Hepatocyte (in vitro differentiated cells): ENCODE measurements around the gene MRM1. TPM values are rescaled to one million over a fixed set of nuclear protein-coding genes. Genes with fewer than 3 reads are reported as not detected.

Experiments
- DNase-seq: peaks from one replicate; pipeline ENCODE4 v3.0.0-alpha.2; 2016; ENCODE audit warnings: low spot score
- H2AFZ ChIP-seq: fragments of 200-600 bp; sonication (generic); 2 replicates; pipeline ENCODE4 v1.6.0; 2016; ENCODE audit warnings: antibody characterized with exemption, mild to moderate bottlenecking
- H3K27ac ChIP-seq: fragments of 200-600 bp; sonication (generic); 2 replicates; pipeline ENCODE4 v1.5.1; 2016; ENCODE audit warnings: mild to moderate bottlenecking
- H3K27me3 ChIP-seq: fragments of 200-600 bp; sonication (generic); 2 replicates; pipeline ENCODE4 v1.6.1; 2016
- H3K36me3 ChIP-seq: fragments of 200-600 bp; sonication (generic); replicated peaks from 2 replicates; pipeline ENCODE4 v1.5.1; 2016; ENCODE audit warnings: low read depth; ENCODE audit not compliant: insufficient read depth
- H3K4me1 ChIP-seq: fragments of 200-600 bp; sonication (generic); 2 replicates; pipeline ENCODE4 v1.5.1; 2016; ENCODE audit warnings: mild to moderate bottlenecking, moderate library complexity; ENCODE audit not compliant: insufficient read depth
- H3K4me2 ChIP-seq: fragments of 200-600 bp; sonication (generic); 2 replicates; pipeline ENCODE4 v1.6.0; 2016
- H3K4me3 ChIP-seq: fragments of 200-600 bp; sonication (generic); 2 replicates; pipeline ENCODE4 v1.5.1; 2016; ENCODE audit warnings: mild to moderate bottlenecking
- H3K79me2 ChIP-seq: fragments of 200-600 bp; sonication (generic); 2 replicates; pipeline ENCODE4 v1.6.0; 2017; ENCODE audit warnings: mild to moderate bottlenecking
- H3K9me2 ChIP-seq: fragments of 200-600 bp; sonication (generic); replicated peaks from 2 replicates; pipeline ENCODE4 v1.6.0; 2017; ENCODE audit warnings: mild to moderate bottlenecking; ENCODE audit not compliant: insufficient read depth
- H3K9me3 ChIP-seq: fragments of 200-600 bp; sonication (generic); 2 replicates; pipeline ENCODE4 v1.5.1; 2016; ENCODE audit warnings: low read depth, mild to moderate bottlenecking
- H4K20me1 ChIP-seq: fragments of 200-600 bp; sonication (generic); 2 replicates; pipeline ENCODE4 v1.6.0; 2016; ENCODE audit warnings: mild to moderate bottlenecking; ENCODE audit not compliant: insufficient read depth, poor library complexity, severe bottlenecking
- EZH2 ChIP-seq: fragments of 200-600 bp; sonication (generic); IDR thresholded peaks from 2 replicates; pipeline ENCODE4 v1.6.1; 2016; ENCODE audit warnings: antibody characterized with exemption, mild to moderate bottlenecking, borderline replicate concordance
- EZH2phosphoT487 ChIP-seq: fragments of 200-600 bp; sonication (generic); IDR thresholded peaks from one replicate; pipeline ENCODE4 v1.6.1; 2018; ENCODE audit warnings: antibody characterized with exemption, mild to moderate bottlenecking, low read depth, moderate library complexity; ENCODE audit not compliant: unreplicated experiment, severe bottlenecking
- WGBS: methylation state at CpG from one replicate; pipeline ENCODE4 v1.1.6; 2016; ENCODE audit warnings: low lambda C conversion rate; ENCODE audit errors: missing lambda C conversion rate; 5-methylcytosine and 5-hydroxymethylcytosine counted together
- polyA plus RNA-seq: library from polyadenylated mRNA; unstranded; fragments of >200 nt; fragmentation: Nextera tagmentation; extraction: Ambion mirVana; gene quantifications from 2 replicates; pipeline ENCODE4 v1.2.1, GENCODE V29; 2016
- total RNA-seq: library from RNA; depleted of rRNA; stranded (reverse); fragments of >200 nt; gene quantifications from 2 replicates; pipeline ENCODE4 v1.2.3, GENCODE V29; 2014
- TF ChIP-seq, protein P1 (sequence below): fragments of 200-600 bp; sonication (generic); IDR thresholded peaks from 2 replicates; pipeline ENCODE4 v1.5.1; 2016; ENCODE audit warnings: antibody characterized with exemption, mild to moderate bottlenecking; ENCODE audit not compliant: poor library complexity

Gene MRM1
- total and polyA plus RNA-seq, 2 experiments from 2014 or later = 4.1 to 5.5 TPM

DNA sequence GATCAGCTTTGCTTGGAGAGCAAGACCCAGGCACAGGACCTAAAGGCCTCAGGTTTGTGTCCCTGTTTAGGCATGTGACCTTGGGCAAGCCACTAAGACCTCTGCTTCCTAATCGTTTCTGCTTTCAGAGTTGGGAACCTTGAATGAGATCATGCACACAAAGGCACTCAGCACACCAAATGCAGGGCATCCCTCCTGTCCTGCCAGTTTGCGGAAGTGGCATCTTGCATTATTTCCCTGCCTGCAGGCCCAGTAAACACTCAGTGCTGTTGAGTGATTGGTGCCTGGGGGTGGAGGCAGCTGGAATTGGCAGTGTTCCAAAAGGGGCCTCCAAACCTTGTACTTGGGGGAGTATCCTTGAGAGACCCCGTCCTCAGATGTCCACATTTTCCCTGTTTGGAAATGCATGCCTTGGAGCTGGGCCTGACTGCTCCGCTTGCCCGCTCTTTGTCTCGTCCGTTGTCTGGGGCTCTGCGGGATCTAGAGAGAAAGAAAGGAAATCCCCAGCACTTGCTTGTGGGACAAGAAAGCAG is 28.7 kb downstream of the MRM1 start:
- Histone ChIP-seq H3K36me3 (no peaks in the 10 kb centered on the region), H3K4me3 (no peak overlapping the region), H3K4me2 (no peak overlapping the region), H3K9me2 (no peaks in the 10 kb centered on the region), H3K9me3 (no peaks in the 10 kb centered on the region), H3K27ac (no peak overlapping the region), H2AFZ (no peak overlapping the region), H3K4me1 (peaks cover 5% of the 10 kb centered on the region), H3K27me3 (peaks cover 40% of the 10 kb centered on the region), H3K79me2 (no peaks in the 10 kb centered on the region), H4K20me1 (no peaks in the 10 kb centered on the region)
- DNase-seq = no peak
- TF ChIP-seq, protein P1, sequence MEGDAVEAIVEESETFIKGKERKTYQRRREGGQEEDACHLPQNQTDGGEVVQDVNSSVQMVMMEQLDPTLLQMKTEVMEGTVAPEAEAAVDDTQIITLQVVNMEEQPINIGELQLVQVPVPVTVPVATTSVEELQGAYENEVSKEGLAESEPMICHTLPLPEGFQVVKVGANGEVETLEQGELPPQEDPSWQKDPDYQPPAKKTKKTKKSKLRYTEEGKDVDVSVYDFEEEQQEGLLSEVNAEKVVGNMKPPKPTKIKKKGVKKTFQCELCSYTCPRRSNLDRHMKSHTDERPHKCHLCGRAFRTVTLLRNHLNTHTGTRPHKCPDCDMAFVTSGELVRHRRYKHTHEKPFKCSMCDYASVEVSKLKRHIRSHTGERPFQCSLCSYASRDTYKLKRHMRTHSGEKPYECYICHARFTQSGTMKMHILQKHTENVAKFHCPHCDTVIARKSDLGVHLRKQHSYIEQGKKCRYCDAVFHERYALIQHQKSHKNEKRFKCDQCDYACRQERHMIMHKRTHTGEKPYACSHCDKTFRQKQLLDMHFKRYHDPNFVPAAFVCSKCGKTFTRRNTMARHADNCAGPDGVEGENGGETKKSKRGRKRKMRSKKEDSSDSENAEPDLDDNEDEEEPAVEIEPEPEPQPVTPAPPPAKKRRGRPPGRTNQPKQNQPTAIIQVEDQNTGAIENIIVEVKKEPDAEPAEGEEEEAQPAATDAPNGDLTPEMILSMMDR = no peak
- TF ChIP-seq EZH2phosphoT487 = no peak
- no peak for TF ChIP-seq EZH2
- WGBS = 75% methylated on average over 8 of the region's 8 CpGs

DNA sequence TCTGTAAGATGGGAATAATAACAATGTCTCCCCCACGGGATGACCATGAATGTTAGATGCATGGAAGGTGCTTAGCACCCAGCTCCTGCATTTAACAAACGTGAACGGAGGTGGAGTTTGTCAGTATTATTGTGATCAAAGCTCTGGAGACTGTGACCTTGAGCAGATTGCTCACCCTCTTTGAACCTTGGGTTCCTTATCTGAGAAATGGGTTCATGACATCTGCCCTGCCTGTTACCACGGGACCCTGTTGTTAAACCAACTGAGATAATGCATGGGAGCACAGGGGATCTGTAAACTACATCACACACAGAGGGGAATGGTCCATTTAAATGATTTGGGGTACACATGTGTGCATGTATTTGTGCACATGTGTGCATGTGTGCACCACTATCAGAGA is 29.6 kb downstream of the MRM1 start:
- Histone ChIP-seq H3K9me3 (no peaks in the 10 kb centered on the region), H3K4me2 (no peak overlapping the region), H3K27me3 (peaks cover 46% of the 10 kb centered on the region), H3K4me1 (peaks cover 5% of the 10 kb centered on the region), H3K36me3 (no peaks in the 10 kb centered on the region), H2AFZ (no peak overlapping the region), H3K27ac (no peak overlapping the region), H3K9me2 (no peaks in the 10 kb centered on the region), H3K4me3 (no peak overlapping the region), H3K79me2 (no peaks in the 10 kb centered on the region), H4K20me1 (no peaks in the 10 kb centered on the region)
- no peak for DNase-seq
- TF ChIP-seq EZH2 (no peak), EZH2phosphoT487 (no peak)
- TF ChIP-seq, protein P1 = no peak
- 69% methylated on average over 4 of the region's 4 CpGs for WGBS

DNA sequence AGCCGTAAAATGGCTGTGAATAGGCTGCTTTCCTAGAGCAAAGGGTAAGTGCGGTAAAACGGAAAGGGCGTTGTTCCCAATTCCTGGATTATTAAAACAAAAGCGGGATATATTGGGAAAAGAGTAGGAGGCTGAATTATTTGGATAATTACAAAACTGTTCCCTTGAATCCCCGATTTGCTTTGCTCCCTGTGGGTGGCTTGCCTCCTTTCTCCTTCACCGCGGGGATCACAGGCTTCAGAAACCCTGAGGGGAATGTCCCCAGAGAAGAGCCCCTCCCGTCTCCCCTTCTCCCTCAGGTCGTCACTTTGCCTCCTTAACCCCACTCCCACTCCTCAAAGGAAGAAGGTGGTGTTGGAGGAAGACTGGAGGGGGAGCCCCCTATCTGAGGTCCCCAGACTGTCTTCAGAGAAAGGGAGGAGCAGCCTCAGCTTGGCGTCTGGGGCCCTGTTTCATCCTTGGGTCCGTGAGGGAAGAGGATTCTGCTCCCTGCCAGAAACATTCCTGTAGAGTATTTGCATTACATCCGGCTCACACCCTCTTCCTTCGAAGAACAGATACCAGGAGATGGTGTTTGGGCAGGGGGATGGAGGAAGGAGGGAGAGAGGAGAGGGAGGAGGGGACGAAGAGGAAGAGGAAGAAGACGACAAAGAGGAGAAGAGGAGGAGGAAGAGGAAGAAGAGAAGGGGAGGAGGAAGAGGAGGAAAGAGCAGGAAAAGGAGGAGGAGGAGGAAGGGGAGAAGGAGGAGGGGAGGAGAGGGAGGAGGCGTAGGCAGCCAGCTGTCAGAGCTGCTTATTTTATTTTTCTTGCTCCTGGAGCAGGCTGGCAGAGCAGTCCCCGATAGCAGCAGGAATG is 31.8 kb downstream of the MRM1 start:
- no peak overlapping the region for H3K27ac ChIP-seq
- no peaks in the 10 kb centered on the region for H3K9me3 ChIP-seq
- H3K27me3 ChIP-seq = peaks cover 61% of the 10 kb centered on the region
- no peak overlapping the region for H3K4me3 ChIP-seq
- WGBS = 33% methylated on average over 18 of the region's 18 CpGs
- no peak for DNase-seq
- no peak overlapping the region for H2AFZ ChIP-seq
- H4K20me1 ChIP-seq = no peaks in the 10 kb centered on the region
- H3K79me2 ChIP-seq = no peaks in the 10 kb centered on the region
- no peaks in the 10 kb centered on the region for H3K9me2 ChIP-seq
- H3K4me2 ChIP-seq = no peak overlapping the region
- no peak for TF ChIP-seq EZH2phosphoT487
- no peaks in the 10 kb centered on the region for H3K36me3 ChIP-seq
- peaks cover 5% of the 10 kb centered on the region for H3K4me1 ChIP-seq

DNA sequence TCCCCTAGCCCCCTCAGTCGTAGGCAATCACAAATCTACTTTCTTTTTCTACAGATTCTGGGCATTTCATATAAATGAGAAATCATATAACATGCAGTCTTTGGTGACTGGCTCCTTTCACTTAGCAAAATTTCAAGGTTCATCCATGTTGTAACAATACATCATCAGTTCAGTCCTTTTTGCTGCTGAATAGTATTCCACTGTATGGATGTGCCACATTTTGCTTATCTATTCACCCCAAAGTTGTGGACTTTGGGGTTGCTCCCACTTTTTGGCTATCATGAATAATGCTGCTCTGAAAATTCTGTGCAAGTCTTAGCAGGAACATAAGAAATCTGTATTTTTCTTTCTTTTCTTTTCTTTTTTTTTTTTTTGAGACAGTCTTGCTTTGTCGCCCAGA is 39.0 kb downstream of the MRM1 start:
- H3K27me3 ChIP-seq = peaks cover 90% of the 10 kb centered on the region
- no peak overlapping the region for H2AFZ ChIP-seq
- H3K36me3 ChIP-seq = no peaks in the 10 kb centered on the region
- no peaks in the 10 kb centered on the region for H3K79me2 ChIP-seq
- DNase-seq = no peak
- H3K9me2 ChIP-seq = no peaks in the 10 kb centered on the region
- H3K27ac ChIP-seq = no peak overlapping the region
- H4K20me1 ChIP-seq = no peaks in the 10 kb centered on the region
- H3K4me2 ChIP-seq = no peak overlapping the region
- H3K9me3 ChIP-seq = no peaks in the 10 kb centered on the region
- H3K4me3 ChIP-seq = no peak overlapping the region
- TF ChIP-seq, protein P1 = no peak
- TF ChIP-seq EZH2phosphoT487 (no peak), EZH2 (no peak)
- H3K4me1 ChIP-seq = peaks cover 14% of the 10 kb centered on the region
- 89% methylated on average over 1 of the region's 2 CpGs for WGBS
